ENCODE data around the gene EIF2D.

The EIF2D gene

GRCh38 chr1:206544562-206545257 is 67.6 kb downstream of the EIF2D start:
- DNase-seq = peak; percentile 66
